Posterior cingulate gyrus (tissue), 11 donors: ENCODE results near the gene MSL3.

Source experiments
- DNase-seq, 10 donors: peaks; one replicate each; pipeline versions ENCODE4 v3.0.0 to v3.0.0-alpha.2; 2020 to 2021; ENCODE audit warnings: mixed read lengths in 3 of 10
- intact Hi-C: fragments of 100-400 bp; cut with DNase I; formaldehyde crosslinking; loops from one replicate; pipeline ENCODE4 v1.15.1; 2023

The MSL3 gene

DNA sequence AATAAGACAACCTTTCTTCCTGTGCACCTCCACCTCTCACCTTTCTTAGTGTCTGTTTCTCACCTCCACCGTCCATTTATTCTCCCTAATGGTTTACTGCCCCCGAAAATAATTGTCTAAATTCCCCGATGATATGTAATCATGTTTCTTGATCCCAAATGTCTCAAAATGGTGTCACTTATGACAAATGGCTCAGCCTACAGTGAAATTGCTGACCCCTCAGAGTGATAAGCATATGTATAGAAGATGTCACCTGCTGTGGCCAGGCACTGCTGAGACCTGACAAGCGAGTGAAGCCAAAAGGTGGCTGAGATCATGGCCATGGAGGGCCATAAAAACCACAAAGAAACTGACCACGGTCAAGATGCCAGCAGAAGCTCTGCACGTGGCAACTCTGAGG lies 35.7 kb downstream of the MSL3 start:
- intact Hi-C loops = no loop called here
- DNase-seq = no peak

DNA sequence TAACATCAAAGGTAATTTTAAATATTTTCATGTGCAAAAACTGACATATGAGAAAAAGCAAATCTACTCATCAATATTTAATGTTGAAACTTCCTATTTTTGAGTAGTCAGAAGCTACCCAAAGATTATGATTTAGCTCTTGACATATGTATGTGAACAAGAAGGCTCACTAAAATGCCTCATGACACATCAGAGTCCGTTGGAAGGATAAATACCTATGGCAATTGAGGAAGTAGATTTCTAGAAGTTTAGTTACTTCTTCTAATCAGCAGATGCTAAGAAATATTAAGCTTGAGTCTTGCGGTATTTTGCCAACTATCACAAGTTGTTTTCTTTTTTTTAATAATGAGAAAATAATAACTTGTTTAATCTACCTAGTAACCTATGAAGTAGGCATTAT lies 55.3 kb downstream of the MSL3 start:
- intact Hi-C loops = no loop called here
- no peak for DNase-seq
